GM23338 (cell line): ENCODE results near the gene BAAT. TPM values are rescaled to one million over a fixed set of nuclear protein-coding genes. Genes with fewer than 3 reads are reported as not detected.

ENCODE experiments used
- ATAC-seq: fragments of 200-7000 bp; cut with Tn5 transposase; 3 replicates; pipeline ENCODE4 v1.9.1; 2020
- DNase-seq: peaks from one replicate; pipeline ENCODE4 v3.0.0-alpha.2; 2015; ENCODE audit warnings: low spot score
- H2AFZ ChIP-seq: fragments of 200-600 bp; sonication (generic); 2 replicates; pipeline ENCODE4 v1.8.0; 2016; ENCODE audit warnings: antibody characterized with exemption, mild to moderate bottlenecking, moderate library complexity
- H3F3A ChIP-seq: fragments of 200-600 bp; sonication (generic); replicated peaks from 2 replicates; pipeline ENCODE4 v1.8.0; 2017; ENCODE audit warnings: antibody characterized with exemption, mixed run types, low read depth
- H3K27ac ChIP-seq: fragments of 200-600 bp; sonication (generic); 2 replicates; pipeline ENCODE4 v1.6.1; 2016; ENCODE audit warnings: low read depth
- H3K27me3 ChIP-seq: fragments of 200-600 bp; sonication (generic); 2 replicates; pipeline ENCODE4 v1.8.0; 2016; ENCODE audit warnings: mild to moderate bottlenecking, mixed run types, moderate library complexity; ENCODE audit not compliant: insufficient read depth
- H3K36me3 ChIP-seq: fragments of 200-600 bp; sonication (generic); 2 replicates; pipeline ENCODE4 v1.8.0; 2016; ENCODE audit warnings: mild to moderate bottlenecking; ENCODE audit not compliant: insufficient read depth
- H3K4me1 ChIP-seq: fragments of 200-600 bp; sonication (generic); 2 replicates; pipeline ENCODE4 v1.8.0; 2016; ENCODE audit warnings: mild to moderate bottlenecking, moderate library complexity; ENCODE audit not compliant: insufficient read depth
- H3K4me2 ChIP-seq: fragments of 200-600 bp; sonication (generic); 2 replicates; pipeline ENCODE4 v1.7.1; 2017; ENCODE audit warnings: mixed run types
- H3K4me3 ChIP-seq: fragments of 200-600 bp; sonication (generic); 2 replicates; pipeline ENCODE4 v1.6.1; 2016; ENCODE audit warnings: mixed run types
- H3K79me2 ChIP-seq: fragments of 200-600 bp; sonication (generic); replicated peaks from 2 replicates; pipeline ENCODE4 v1.8.0; 2017; ENCODE audit warnings: mild to moderate bottlenecking; ENCODE audit not compliant: insufficient read depth
- H3K9me2 ChIP-seq: fragments of 200-600 bp; sonication (generic); 2 replicates; pipeline ENCODE4 v1.8.0; 2017; ENCODE audit not compliant: insufficient read depth
- H4K20me1 ChIP-seq: fragments of 200-600 bp; sonication (generic); replicated peaks from 2 replicates; pipeline ENCODE4 v1.8.0; 2017; ENCODE audit warnings: mild to moderate bottlenecking; ENCODE audit not compliant: insufficient read depth
- H3K27ac Mint-ChIP-seq: 2 replicates; pipeline ENCODE4 v1.8.0; 2020; ENCODE audit warnings: inconsistent platforms, mild to moderate bottlenecking, moderate library complexity, mixed read lengths
- H3K27me3 Mint-ChIP-seq: 3 replicates; pipeline ENCODE4 v1.8.0; 2022; ENCODE audit warnings: low read depth, mild to moderate bottlenecking, moderate library complexity, mixed read lengths, inconsistent platforms; ENCODE audit not compliant: insufficient read depth, poor library complexity
- H3K36me3 Mint-ChIP-seq: 3 replicates; pipeline ENCODE4 v1.8.0; 2021; ENCODE audit warnings: low read depth, mild to moderate bottlenecking, inconsistent platforms, moderate library complexity, mixed read lengths
- H3K4me1 Mint-ChIP-seq: 3 replicates; pipeline ENCODE4 v1.8.0; 2020; ENCODE audit warnings: mild to moderate bottlenecking, inconsistent platforms, mixed read lengths
- H3K4me3 Mint-ChIP-seq: 3 replicates; pipeline ENCODE4 v1.8.0; 2021; ENCODE audit warnings: moderate library complexity, mild to moderate bottlenecking, inconsistent platforms, mixed read lengths
- H3K9me3 Mint-ChIP-seq: 3 replicates; pipeline ENCODE4 v1.8.0; 2020; ENCODE audit warnings: moderate library complexity, mild to moderate bottlenecking, inconsistent platforms, mixed read lengths
- CREB1 ChIP-seq: fragments of 250-450 bp; sonication (Bioruptor Pico); IDR thresholded peaks from 2 replicates; pipeline ENCODE4 v1.5.0; 2020; ENCODE audit warnings: low read depth, mild to moderate bottlenecking, moderate library complexity
- EZH2 ChIP-seq: fragments of 200-600 bp; sonication (generic); IDR thresholded peaks from one replicate; pipeline ENCODE4 v1.8.0; 2017; ENCODE audit warnings: antibody characterized with exemption, mild to moderate bottlenecking, low read depth; ENCODE audit not compliant: unreplicated experiment
- EZH2phosphoT487 ChIP-seq: fragments of 200-600 bp; sonication (generic); IDR thresholded peaks from one replicate; pipeline ENCODE4 v1.8.1; 2018; ENCODE audit warnings: antibody characterized with exemption; ENCODE audit not compliant: unreplicated experiment
- NANOG ChIP-seq: IDR thresholded peaks from 2 replicates; pipeline ENCODE4 v1.6.1; 2016; ENCODE audit warnings: antibody characterized with exemption, borderline replicate concordance
- POLR2AphosphoS5 ChIP-seq: IDR thresholded peaks from 2 replicates; pipeline ENCODE4 v1.6.1; 2016; ENCODE audit warnings: antibody characterized with exemption, low read depth
- STAT1 ChIP-seq: IDR thresholded peaks from one replicate; pipeline ENCODE4 v1.6.1; 2016; ENCODE audit warnings: antibody characterized with exemption; ENCODE audit not compliant: unreplicated experiment
- ZNF114 ChIP-seq: fragments of 250-450 bp; sonication (Bioruptor Pico); IDR thresholded peaks from 2 replicates; pipeline ENCODE4 v1.5.0; 2020; ENCODE audit warnings: mild to moderate bottlenecking, moderate library complexity
- ZNF462 ChIP-seq: fragments of 250-450 bp; sonication (Bioruptor Pico); IDR thresholded peaks from 2 replicates; pipeline ENCODE4 v1.5.0; 2020; ENCODE audit warnings: mild to moderate bottlenecking, moderate library complexity
- polyA plus RNA-seq: library from polyadenylated mRNA; unstranded; fragments of >200 nt; fragmentation: Nextera tagmentation; extraction: Ambion mirVana; gene quantifications from 2 replicates; pipeline ENCODE4 v1.2.1, GENCODE V29; 2016
- total RNA-seq: library from RNA; depleted of rRNA; stranded (reverse); fragments of >200 nt; shearing (Covaris generic); gene quantifications from 2 replicates; pipeline ENCODE4 v1.2.3, GENCODE V29; 2014
- TF ChIP-seq, protein P1 (sequence below): IDR thresholded peaks from 2 replicates; pipeline ENCODE4 v1.6.1; 2016; ENCODE audit warnings: antibody characterized with exemption

Gene BAAT
- total and polyA plus RNA-seq, 2 experiments from 2014 or later: 0.08 to 0.14 TPM

DNA sequence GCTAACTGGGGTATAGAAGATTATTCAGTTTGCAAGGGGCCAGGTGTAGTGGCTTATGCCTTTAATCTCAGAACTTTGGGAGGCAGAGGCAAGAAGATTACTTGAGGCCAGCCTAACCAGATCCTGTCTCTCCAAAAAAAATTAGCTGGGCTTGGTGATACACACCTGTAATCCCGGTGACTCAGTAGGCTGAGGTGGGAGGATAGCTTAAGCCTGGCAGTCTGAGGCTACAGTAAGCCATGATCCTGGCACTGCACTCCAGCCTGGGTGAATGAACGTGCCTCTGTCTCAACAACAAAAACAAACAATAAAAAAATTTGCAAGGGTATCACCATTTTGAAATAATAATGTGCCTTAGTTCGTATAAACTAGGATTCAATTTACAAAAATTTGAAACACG lies 51.3 kb downstream of the BAAT start (continued):
- TF ChIP-seq ZNF462 (CRISPR knock-in tag): no peak
- TF ChIP-seq EZH2phosphoT487: no peak
- no peak for TF ChIP-seq ZNF114 (CRISPR knock-in tag)
- TF ChIP-seq POLR2AphosphoS5: no peak

DNA sequence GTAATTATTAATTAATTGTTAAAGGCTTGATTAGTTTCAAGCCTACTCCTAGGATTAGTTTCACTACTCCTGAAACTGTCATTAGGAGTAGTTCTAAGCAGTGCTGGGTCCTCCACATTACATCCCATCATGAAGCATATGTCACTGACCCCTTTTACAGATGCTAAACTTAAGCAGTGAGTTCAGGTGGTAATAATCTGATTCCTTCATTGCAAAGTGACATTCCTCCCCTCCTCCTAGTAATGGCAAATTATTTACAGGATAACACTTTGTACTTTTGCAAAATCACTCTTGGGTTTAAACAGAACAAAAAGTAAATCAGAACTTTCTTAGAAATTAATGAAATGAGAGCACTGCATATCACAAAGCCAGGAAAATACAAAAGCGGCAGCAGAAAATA lies 52.4 kb downstream of the BAAT start:
- ATAC-seq (no peak), DNase-seq (no peak)
- Histone ChIP-seq H3K4me3 (no peak overlapping the region), H3K27me3 (no peaks in the 10 kb centered on the region), H2AFZ (peak overlapping the region; percentile 7; the same call in 1 of the 2 replicates), H3K4me1 (no peaks in the 10 kb centered on the region), H3K9me2 (no peaks in the 10 kb centered on the region), H3F3A (no peaks in the 10 kb centered on the region), H3K36me3 (no peaks in the 10 kb centered on the region), H3K79me2 (no peaks in the 10 kb centered on the region), H3K27ac (no peak overlapping the region), H4K20me1 (no peaks in the 10 kb centered on the region), H3K4me2 (no peak overlapping the region)
- H3K9me3 Mint-ChIP-seq: peaks cover 5% of the 10 kb centered on the region
- H3K27me3 Mint-ChIP-seq: no peaks in the 10 kb centered on the region
- no peak overlapping the region for H3K27ac Mint-ChIP-seq
- H3K4me3 Mint-ChIP-seq: no peak overlapping the region
- H3K36me3 Mint-ChIP-seq: peaks cover 2% of the 10 kb centered on the region; the same call in 2 of the 3 replicates
- peaks cover 3% of the 10 kb centered on the region; the same call in 1 of the 3 replicates for H3K4me1 Mint-ChIP-seq
- TF ChIP-seq NANOG: no peak
- no peak for TF ChIP-seq POLR2AphosphoS5
- no peak for TF ChIP-seq CREB1
- TF ChIP-seq ZNF462 (CRISPR knock-in tag): no peak
- TF ChIP-seq EZH2: no peak
- no peak for TF ChIP-seq EZH2phosphoT487
- TF ChIP-seq STAT1: no peak
- TF ChIP-seq, protein P1, sequence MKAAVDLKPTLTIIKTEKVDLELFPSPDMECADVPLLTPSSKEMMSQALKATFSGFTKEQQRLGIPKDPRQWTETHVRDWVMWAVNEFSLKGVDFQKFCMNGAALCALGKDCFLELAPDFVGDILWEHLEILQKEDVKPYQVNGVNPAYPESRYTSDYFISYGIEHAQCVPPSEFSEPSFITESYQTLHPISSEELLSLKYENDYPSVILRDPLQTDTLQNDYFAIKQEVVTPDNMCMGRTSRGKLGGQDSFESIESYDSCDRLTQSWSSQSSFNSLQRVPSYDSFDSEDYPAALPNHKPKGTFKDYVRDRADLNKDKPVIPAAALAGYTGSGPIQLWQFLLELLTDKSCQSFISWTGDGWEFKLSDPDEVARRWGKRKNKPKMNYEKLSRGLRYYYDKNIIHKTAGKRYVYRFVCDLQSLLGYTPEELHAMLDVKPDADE: no peak
- no peak for TF ChIP-seq ZNF114 (CRISPR knock-in tag)
